Measurements from ENCODE around the gene HEXB.
A peak's percentile ranks its signal among the peaks of the same experiment; 100 is the strongest.
"Not testable (repeated sequence)": the region's sequence is repeated elsewhere in the genome, so short reads cannot be mapped to it uniquely, and the experiment has no call there.

The HEXB gene

DNA sequence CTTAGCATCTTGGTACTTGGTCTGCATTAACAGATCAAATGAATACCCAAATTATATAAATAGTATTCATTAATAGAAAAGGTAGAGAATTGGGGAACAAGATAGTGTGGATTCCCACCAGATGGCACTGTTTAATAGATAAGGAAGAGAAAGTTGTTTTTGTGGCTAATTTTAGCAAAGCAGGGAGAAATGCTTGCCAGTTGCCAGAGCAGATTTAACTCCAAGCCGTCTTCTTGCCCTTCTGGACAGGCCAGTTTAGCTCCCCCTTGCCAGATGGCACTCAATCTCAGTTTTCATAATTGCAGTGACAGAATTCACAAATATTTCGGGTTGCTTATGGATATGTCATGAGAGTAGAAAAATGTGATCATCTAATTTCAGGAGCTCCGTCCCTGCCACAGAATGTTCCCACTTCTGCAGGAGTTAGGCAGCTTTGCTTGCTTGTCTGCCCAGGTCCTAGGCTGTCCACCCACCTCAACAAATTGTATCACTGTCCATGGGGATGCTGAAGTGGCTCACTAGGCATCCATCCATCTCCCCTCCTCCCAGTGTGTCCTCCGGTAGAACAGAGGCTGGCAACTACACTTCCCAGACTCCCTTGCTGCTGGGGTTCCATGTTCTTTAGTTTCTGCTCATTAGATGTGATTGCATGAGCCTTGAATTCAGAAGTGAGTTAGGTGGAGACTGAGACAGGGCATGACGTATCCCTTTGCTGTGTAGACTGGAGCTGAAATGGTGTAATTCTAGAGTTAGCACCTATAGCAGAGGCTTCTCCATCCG, 11.8 kb upstream of the HEXB start:
- DNase-seq (ENCODE audit: low spot score), result no peak
- in situ Hi-C loops (cut with MboI; ENCODE audit: low pct_unique_long_range_greater_than_20kb, low sequenced_read_pairs, unreplicated experiment), result loop anchor here (25.0 kb wide), 1 partner anchor 1086 kb away; no protein-coding TSS in a partner anchor
- TF ChIP-seq, protein P1, sequence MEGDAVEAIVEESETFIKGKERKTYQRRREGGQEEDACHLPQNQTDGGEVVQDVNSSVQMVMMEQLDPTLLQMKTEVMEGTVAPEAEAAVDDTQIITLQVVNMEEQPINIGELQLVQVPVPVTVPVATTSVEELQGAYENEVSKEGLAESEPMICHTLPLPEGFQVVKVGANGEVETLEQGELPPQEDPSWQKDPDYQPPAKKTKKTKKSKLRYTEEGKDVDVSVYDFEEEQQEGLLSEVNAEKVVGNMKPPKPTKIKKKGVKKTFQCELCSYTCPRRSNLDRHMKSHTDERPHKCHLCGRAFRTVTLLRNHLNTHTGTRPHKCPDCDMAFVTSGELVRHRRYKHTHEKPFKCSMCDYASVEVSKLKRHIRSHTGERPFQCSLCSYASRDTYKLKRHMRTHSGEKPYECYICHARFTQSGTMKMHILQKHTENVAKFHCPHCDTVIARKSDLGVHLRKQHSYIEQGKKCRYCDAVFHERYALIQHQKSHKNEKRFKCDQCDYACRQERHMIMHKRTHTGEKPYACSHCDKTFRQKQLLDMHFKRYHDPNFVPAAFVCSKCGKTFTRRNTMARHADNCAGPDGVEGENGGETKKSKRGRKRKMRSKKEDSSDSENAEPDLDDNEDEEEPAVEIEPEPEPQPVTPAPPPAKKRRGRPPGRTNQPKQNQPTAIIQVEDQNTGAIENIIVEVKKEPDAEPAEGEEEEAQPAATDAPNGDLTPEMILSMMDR (IDR thresholded peaks at IDR 0.05; ENCODE audit: extremely low read depth, insufficient read depth, missing control alignments), result peak; percentile 26

- in situ Hi-C loops (cut with MboI; ENCODE audit: low pct_unique_long_range_greater_than_20kb, low sequenced_read_pairs, unreplicated experiment); DNase-seq (ENCODE audit: low spot score): not testable (repeated sequence)
These were observed 8.6 kb upstream of the HEXB start for GRCh38 chr5:74676466-74676865.

GRCh38 chr5:74678123-74678522, 6.9 kb upstream of the HEXB start:
- in situ Hi-C loops (cut with MboI; ENCODE audit: low pct_unique_long_range_greater_than_20kb, low sequenced_read_pairs, unreplicated experiment), result not testable (repeated sequence)

DNA sequence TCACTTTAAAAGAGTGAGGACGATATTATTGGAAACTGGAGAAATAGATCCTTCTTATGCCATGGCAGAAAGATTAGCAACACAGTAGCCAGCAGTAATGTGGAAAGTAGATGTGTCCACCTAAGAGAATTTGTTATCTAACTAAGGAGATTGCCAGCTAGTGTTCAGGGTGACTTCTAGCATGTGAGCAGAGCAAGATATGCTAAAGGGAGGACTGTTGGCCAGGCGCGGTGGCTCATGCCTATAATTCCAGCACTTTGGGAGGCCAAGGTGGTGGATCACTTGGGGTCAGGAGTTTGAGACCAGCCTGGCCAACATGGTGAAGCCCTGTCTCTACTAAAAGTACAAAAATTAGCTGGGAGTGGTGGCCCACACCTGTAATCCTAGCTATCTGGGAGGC, 5.7 kb upstream of the HEXB start:
- in situ Hi-C loops (cut with MboI; ENCODE audit: low pct_unique_long_range_greater_than_20kb, low sequenced_read_pairs, unreplicated experiment); DNase-seq (ENCODE audit: low spot score): not testable (repeated sequence)

More at GRCh38 chr5:74678123-74678522, 6.9 kb upstream of the HEXB start:
- not testable (repeated sequence) for DNase-seq (ENCODE audit: low spot score)

DNA sequence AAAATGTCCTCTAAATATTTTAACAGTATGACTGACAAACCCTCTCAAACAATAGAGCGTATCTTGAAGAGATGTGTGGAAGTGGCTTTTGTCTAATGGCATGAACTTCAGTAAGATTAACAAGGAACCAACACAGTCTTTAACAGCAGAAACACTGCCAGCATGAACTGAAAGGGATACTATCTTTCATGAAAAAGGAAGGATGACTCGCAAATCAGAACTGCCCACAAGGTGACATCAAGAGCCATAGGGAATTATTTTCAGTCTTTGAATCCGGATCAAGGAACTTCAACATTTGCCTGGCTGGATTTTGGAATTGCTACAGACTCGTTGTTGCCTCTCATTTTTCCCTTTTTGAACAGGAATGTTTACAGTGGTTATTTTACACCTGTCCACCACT, 5.1 kb upstream of the HEXB start:
- no peak for DNase-seq (ENCODE audit: low spot score)
- in situ Hi-C loops (cut with MboI; ENCODE audit: low pct_unique_long_range_greater_than_20kb, low sequenced_read_pairs, unreplicated experiment), result no loop called here
- TF ChIP-seq, protein P1 (IDR thresholded peaks at IDR 0.05; ENCODE audit: extremely low read depth, insufficient read depth, missing control alignments), result no peak

DNA sequence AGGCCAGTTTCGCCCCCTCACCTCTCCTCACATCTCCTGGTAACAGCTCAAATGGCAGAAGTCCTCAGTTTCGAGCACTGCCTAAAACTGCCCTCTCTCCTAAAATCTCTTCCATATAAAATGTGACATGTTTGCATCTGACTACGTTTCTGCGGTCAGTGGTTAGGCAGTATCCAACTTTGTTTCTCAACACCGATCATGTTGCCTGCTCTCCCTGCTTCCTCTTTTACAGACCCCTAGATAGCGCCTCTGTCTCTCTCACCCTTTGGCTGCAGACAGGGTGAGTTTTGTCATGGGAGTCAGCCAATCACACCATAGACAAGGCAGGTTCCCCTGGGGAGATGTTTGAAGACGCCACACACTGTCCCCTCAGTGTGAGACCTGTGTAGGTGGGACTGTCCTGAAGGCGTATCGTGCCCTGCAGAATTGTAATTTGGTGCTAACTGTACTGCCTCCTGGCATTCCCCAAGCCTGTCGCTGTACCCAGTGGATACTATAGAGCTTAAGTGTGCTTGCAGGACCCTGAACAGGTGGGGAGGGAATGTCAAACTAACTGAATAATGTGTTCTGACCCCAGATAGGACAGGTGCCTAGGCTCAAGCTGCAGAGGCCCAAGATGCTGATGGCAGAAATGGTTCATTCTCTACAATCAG, 1.1 kb downstream of the HEXB start:
- in situ Hi-C loops (cut with MboI; ENCODE audit: low pct_unique_long_range_greater_than_20kb, low sequenced_read_pairs, unreplicated experiment), result no loop called here
- peak; percentile 53 for DNase-seq (ENCODE audit: low spot score)

GRCh38 chr5:74686962-74687751, 2.1 kb downstream of the HEXB start:
- DNase-seq (ENCODE audit: low spot score), result no peak
- in situ Hi-C loops (cut with MboI; ENCODE audit: low pct_unique_long_range_greater_than_20kb, low sequenced_read_pairs, unreplicated experiment), result no loop called here

More for the DNA sequence above, 1.1 kb downstream of the HEXB start:
- TF ChIP-seq, protein P1 (IDR thresholded peaks at IDR 0.05; ENCODE audit: extremely low read depth, insufficient read depth, missing control alignments), result no peak

More at GRCh38 chr5:74686962-74687751, 2.1 kb downstream of the HEXB start:
- TF ChIP-seq, protein P1 (IDR thresholded peaks at IDR 0.05; ENCODE audit: extremely low read depth, insufficient read depth, missing control alignments), result no peak
